ENCODE data around the gene EFCAB10. TPM values are rescaled to one million over a fixed set of nuclear protein-coding genes. Genes with fewer than 3 reads are reported as not detected.
A peak's percentile ranks its signal among the peaks of the same experiment; 100 is the strongest.

EFCAB10 gene
- total RNA-seq, 1 donor from 2014 or later: 0.20 TPM

DNA sequence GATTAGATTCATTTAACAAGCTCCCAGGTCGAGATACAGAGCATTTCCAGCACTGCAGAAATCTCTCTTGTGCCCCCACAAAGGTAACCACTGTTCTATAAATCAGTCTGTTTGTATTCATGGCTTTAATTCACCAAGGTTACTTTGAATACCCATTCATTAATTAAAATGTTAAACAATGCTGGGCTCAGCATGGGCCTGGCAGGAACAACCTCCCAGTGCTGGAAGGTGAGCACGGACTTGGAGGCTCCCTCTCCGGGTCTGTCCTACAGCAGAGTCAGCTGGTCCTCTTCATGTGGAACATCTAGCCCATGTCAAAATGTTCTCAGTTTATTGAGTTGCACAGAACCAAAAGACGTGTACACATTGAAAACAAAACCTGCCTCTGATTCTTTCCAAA is 15.6 kb upstream of the EFCAB10 start:
- no peak for ATAC-seq

DNA sequence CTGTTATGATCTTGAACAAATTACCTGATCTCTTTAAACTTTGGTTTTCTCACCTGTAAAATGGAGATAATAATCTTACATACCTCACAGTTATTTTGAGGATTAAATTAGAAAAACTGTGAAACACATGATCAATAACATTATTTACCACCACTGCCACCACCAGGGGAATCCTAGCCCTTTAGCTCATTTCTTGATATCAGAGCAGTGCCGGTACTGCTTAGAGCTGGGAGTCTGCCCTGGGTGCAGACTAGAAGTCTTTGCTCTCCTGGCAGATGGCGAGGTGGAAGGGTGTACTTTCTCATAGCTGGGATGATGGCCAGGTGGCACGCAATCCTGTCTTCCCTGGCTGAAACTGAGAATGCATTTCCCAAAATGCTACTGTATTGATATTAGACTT is 12.7 kb upstream of the EFCAB10 start:
- ATAC-seq: no peak

DNA sequence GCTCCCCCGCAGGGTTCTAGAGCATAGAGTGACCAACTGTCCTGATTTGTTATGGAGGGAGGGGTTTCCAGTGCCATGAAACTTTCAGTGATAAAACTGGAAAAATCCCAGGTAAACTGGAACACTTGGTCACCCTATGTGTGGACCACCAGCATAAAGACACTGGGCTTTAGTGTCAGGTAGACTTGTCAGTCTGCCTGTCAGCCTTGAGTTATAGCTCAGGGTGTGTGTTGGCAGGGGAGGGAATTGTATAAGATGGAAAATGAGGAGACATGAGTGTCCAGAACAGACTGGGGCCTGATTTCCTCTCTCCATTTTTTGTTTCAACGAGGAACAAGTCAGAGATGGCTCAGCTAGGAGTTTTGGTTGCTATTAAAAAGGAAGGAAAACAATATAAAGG is 10.2 kb upstream of the EFCAB10 start:
- no peak for ATAC-seq

DNA sequence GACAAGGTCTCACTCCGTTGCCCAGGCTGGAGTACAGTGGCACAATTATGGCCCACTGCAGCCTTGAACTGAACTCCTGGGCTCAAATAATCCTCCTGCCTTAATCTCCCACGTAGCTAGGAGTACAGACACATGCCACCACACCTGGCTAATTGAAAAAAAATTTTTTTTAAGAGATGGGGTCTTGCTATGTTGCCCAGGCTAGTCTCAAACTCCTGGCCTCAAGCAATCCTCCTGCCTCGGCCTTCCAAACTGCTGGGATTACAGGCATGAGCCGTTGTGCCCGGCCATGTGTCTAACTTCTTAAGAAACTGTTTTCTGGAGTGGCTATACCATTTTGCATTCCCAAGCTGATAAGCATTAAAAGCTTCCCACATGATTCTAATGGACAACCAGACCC is 9.5 kb upstream of the EFCAB10 start:
- no peak for ATAC-seq

DNA sequence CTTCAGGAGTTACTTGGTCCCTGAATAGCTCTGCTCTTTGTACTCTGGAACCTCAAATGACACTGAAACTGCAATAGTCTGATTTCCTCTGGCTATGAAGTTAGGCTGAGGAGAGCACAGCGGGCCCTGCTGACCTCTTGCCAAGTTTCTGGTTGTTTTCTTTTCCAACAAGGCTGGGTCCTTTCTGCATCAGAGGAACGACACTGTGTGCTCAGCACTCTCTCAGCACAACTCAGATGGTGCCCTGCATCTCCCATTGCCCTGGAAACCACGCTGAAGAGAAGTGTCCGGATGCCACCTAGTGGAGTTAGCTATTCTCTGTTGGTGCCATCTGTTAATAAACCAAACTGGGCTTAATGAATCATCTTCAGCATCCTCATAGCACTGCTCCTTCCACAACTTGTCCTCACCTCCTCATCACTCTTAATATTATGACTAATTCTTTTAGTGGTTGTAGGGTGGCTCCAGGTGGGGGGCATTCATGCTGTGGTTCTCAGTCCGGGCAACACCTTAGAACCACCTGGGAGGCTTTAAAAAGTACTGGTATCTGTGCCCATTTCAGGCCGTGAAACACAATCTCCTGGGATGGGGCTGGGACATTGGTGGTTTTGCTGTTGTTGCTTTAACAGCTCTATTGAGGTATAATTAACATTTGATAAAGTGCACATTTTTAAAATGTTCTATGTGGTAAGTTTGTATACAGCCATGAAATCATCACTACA is 8.2 kb upstream of the EFCAB10 start:
- peak; percentile 89 for ATAC-seq

DNA sequence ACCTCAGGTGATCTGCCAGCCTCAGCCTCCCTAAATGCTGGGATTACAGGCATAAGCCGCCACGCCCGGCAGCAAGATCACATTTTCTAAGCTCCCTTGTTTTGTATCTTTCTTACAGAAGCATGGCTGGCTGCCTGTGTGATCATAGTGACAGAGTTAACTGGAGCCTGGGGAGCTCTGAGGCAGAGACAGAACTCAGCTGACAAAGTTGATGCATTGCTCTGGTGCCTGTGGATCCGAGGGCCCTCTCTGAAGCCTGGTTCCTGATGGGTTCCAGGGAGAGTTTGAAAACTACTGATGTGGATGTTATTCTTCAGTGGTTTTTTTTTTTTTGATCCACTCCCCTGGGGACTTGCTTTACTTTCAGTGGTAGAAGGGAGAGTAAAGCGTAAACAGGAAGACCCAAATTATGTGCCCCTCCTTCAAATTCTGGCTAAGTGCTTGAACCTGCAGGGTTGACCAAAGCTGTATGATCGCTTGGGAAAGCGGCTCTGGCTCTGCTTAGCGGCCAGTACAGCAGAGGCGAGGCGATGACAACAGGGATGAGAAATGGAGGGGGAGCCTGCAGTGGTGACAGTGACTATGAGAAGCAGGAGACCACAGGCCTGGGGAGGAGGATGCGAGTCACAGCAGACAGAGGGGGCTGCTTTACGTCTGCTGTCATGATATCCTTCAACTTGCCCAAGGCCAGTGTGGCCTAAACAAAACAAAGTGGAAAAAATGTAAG is 6.8 kb upstream of the EFCAB10 start:
- no peak for ATAC-seq

DNA sequence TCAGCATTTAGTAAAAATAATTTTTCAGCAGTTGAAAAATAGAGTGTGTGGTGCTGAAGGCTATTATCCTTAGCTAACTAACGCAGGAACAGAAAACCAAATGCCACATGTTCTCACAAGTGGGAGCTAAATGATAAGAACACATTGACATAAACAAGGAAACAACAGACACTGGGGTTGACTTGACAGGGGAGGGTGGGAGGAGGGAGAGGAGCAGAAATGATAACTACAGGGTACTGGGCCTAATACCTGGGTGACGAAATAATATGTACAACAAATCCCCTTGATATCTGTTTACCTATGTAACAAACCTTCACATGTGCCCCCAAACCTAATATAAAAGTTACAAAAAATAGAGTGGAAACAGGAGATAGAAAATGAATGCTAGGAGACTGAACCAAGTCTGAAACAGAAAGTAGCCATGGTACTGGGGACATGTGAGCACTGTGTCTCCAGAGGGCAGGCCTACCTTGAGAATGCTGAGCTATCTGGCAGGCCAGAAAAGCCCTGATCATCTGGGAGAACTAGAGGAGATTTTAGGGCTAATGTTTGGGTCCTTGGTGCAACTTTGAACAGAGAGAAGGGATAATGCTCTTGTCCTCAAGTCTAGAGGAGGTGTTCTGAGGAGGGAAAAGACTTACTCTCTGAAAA is 4.7 kb upstream of the EFCAB10 start:
- no peak for ATAC-seq

DNA sequence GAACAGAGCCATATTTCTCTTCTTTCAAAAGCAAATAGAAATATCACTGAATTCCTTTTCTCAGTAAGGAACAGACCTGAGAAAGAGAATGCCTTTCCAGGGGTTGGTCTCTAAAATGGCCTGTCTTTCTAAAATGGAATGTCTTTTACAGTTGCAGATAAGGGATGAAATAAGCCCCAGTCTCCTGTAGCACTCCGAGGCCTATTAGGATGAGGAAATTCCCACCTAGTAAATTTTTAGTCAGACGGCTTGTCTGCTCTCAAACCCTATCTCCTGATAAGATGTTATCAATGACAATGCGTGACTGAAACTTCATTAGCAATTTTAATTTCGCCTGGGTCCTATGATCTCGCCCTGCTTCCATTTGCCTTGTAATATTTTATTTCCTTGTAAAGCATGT is 2.9 kb upstream of the EFCAB10 start:
- no peak for ATAC-seq

DNA sequence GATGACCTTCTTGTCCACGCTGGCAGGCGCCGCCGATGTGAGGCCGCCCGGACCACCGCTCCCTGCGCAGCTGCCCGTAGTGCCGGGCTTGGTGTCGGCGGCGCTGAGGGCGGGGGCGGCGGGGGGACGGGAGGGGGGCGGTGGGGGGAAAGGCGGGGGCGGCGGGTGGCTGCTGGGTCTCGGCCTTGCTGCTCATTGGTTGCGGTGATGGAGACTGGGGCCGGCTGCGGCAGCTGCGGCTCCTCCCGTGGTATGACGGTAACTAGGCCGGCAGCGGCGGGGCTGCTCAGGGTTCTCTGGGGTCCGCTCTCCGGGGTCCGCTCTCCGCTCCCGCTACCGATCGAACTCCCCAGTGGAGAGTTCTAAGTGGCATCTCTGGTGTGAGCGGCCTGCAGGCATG is 1.8 kb upstream of the EFCAB10 start:
- ATAC-seq: no peak

DNA sequence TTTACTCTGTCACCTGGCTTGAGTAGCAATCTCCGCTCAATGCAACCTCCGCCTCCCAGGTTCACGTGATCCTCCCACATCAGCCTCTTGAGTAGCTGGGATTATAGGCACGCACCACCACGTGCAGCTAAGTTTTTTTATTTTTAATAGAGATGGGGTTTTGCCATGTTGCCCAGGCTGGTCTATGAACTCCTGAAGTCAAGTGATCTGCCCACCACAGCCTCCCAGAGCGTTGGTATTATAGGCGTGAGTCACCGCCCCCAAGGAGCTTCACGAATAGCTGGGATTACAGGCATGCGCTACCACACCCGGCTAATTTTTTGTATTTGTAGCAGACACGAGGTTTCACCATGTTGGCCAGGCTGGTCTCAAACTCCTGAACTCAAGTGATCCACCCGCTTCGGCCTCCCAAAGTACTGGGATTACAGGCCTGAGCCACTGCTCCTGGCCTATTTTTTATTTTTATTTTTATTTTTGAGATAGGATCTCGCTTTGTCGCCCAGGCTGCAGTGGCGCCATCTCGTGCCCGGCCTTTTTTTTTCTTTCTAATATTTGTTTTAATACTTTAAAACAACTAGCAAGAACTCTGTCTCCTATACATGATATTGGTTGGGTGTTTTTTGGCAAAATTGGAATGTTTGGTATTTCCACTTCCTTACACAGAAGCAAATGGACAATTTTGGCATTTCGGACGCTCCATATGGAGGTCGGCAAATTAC is 1.1 kb downstream of the EFCAB10 start:
- no peak for ATAC-seq

DNA sequence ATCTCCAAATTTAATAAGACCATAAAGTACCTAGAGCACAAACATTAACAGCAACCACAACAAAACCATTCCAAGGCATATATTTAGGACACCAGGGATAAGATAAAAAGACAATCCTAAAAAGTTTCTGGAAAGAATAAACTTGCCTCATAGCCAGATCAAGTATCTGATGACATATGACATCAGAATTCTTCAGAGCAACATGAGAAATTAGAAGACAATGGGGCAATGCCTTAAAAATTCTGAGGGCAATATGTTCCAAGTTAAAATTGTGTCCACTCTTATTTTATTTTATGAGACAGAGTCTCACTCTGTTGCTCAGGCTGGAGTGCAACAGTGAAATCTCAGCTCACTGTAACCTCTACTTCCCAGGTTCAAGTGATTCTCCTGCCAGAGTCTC is 2.8 kb downstream of the EFCAB10 start:
- ATAC-seq: no peak

DNA sequence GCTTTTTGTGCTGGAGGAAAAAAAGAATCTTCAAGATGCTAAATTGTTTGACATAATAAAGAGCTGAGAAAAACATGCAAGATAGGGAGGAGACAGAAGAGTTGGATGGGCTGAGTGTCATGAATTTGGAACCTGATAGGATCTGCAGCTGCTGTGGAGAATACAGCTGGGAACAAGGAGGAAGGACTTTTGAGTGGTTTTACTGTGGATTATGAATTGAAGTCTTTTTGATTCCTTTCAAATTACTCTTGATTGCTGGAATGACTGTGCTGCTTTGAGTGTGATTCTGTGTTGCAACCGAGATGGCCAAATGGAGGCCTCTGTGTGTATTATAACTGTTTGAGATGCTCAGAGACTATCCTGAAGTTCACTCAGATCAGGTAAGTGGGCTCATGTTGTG is 4.0 kb downstream of the EFCAB10 start:
- no peak for ATAC-seq

DNA sequence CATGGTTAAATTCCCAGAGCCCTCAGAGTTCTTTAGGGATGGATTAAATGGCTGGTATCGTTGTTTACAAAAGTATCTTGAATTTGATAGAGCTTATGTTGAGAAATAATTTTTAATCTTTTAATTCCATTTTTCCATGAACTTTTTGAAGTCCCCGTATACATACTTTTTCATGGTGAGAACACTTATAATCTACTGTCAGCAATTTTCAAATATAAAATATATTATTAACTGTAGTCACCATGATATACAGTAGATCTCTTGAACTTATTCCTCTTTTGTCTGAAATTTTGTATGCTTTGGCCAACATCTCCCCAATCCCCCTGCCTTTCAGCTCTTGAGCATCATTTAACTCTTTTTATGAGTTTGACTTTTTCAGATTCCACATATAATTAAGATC is 9.4 kb downstream of the EFCAB10 start:
- ATAC-seq: no peak

DNA sequence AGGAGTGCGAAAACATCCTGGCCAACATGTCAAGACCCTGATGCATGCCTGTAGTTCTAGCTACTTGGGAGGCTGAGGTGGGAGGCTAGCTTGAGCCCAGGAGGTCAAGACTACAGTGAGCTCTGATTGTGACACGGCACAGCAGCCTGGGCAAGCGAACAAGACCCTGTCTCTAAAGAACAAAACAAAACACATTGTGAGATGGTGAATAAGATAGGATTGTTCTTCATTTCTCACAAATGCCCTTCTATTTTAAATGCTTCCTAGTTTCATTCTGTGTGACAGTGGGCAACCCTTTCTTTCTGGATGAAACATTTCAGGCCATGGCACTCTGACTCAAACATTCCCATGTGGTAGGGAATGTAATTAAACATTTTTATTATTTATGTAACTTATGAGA is 13.5 kb downstream of the EFCAB10 start:
- no peak for ATAC-seq

DNA sequence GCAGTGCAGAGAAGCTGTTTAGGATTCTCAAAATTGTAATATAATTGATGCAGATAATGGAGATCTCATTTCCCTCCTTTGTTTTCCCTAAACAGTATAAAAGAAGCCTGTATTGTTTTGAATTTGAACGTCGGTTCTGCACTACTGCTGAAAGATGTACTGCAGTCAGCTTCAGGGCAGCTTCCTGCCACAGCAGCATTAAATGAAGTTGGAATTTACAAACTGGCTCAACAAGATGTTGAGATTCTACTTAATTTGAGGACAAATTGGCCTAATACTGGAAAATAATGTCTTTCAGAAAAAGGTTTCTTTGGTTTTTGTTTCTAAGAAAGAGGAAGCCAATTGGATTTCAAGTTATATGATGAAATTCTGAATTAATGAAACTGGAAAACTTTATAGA is 14.3 kb downstream of the EFCAB10 start:
- no peak for ATAC-seq

DNA sequence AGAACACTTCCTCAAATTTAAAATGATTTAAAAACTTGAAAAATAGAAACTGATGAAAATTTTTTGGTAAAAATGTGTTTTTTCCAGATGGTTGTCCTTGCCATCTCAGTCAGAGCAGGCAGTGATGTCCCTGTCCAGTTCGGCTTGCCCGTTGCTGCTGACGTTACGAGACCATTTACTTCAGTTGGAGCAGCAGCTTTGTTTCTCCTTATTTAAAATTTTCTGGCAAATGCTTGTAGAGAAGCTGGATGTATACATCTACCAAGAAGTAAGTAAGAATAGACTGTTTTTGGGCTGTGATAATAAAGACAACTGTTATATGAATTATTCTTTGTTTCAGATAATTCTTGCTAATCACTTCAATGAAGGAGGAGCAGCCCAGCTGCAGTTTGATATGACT is 16.1 kb downstream of the EFCAB10 start:
- no peak for ATAC-seq

DNA sequence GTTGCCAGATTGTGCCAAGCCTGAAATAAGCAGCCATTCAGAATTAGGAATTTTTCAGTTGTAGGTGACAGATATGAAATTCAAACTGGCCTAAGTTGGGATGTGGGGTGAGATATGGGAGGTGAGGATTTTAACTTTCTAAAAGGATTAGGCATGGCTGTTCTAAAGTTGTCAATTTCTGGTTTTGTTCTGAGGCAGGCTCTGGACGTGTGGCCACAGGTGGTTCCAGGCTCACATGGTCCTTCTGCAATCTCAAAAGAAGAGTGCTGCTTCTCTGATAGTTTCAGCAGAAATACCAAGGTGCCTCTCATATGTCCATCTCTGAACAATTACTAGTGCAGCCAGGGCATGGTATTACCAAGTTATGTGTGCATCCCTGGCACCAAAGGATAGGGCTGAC is 21.4 kb downstream of the EFCAB10 start:
- no peak for ATAC-seq

DNA sequence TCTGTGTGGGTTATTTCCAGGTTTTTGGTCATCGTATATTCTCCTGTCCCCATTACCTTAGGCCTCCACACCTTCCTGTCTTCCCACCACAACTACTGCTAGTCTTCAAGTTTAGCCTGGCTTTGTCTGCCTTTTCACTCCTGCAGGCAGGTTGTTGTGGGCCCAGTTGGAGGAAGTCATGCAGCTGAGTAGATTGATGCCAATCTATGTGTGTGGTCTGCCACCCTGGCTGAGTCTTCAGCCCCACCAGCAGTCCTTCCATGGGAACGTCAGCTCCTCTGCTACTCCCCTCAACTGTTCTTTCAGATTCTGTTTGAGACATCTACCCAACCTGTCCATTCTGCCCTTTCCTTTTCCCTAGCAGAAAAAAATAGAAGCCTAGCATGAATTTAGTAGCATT is 43.0 kb downstream of the EFCAB10 start:
- ATAC-seq: no peak

DNA sequence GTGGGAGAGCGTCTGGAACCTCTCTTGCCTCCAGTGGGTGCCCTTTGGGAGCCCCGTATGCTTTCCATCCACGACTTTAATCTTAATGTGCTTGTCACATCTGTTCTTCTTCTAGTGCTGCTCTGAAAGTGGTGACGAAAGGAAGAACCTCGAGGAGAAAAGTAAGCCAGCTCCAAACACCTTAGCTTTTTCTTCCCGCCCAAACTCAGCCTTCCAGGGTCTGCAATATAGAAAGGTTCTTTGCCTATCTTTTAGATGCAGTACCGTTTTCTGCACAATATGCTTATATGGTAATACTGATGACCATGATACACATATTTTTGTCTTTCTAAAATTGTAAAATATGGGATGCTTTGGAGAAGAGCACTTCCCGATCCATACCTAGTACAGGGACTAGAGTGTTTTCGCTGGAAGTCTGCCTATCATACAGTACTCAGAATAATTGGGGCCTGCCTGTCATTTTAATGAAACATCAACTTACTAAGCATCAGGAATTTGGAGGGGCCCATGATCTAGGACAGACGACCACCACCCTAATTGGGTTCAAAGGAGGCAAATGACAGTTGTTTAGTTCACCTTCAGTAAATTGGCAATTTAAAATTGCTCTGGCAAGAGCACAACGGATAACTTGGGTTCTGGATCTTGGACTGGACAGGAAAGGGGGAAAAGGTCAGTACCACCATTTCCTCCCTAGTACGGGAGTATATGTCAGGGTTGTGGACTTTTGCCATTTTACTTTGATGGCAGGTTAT is 48.4 kb downstream of the EFCAB10 start:
- no peak for ATAC-seq

DNA sequence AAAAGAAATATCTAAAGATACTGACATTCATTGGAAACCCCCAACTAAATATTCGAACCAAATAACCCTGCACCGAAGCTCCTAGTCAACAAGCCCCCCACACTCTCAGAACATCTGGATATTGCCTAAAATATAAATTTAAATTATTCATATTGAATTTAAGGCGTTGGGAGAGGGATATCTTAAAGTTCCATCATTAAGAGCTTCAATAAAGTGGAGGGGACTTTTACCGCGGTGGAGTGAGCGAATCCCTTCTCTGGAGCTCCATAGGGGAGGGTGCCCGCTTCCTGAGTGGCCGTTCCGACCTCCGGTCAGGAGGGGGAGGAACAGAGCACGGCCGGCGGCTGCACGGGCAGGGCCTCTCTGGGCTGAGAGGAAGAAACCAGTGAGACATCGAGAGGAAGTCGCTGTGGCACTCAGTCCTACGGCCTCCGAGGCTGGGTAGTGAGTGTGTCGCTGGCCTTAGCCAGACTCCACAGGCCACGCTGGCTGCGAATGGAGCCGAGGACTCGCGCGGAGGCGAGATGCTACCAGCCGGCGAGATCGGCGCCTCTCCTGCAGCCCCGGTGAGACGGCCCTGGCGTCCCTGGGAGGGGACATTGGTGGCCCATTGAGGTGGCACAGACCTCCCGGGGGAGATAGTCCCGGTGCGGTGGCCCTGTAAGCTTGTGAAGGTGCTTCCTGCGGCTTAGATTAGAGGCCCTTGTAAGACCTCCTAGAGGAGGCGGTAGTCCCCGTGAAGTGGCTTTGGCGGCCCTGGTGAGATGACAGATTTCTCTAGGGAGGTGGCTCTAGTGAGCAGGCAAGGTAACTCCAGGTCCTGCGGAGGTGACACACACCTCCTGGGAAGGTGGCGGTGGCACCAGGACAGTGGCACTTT is 49.3 kb downstream of the EFCAB10 start, which contains the start of gene RINT1:
TSS of gene RINT1 (plus strand) at position 410 of the 880 bp plus-strand sequence. CDS start at position 525, 115 bp downstream.
- ATAC-seq: peak; percentile 99

DNA sequence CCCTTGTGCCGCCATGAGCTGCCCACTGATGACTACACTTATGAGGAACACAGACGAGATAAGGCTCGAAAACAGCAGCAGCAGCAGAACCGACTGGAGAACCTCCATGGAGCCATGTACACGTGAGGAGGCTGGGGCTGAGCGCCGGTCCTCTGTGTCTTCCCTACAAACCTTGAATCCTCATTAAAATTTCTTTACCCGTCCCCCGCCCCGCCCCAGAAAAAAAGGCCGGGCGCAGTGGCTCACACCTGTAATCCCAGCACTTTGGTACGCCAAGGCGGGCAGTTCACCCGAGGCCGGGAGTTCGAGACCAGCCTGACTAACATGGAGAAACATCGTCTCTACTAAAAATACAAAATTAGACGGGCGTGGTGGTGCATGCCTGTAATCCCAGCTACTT is 50.7 kb downstream of the EFCAB10 start:
- no peak for ATAC-seq
